Endothelial cell of hepatic sinusoid (primary cell): ENCODE results near the gene CACNA1H.
"Not testable (repeated sequence)": the region's sequence is repeated elsewhere in the genome, so short reads cannot be mapped to it uniquely, and the experiment has no call there.

Experiments used
- in situ Hi-C: cut with HindIII; loops from 2 replicates; pipeline ENCODE4 v1.10.0; 2017; ENCODE audit warnings: low sequenced_read_pairs

The CACNA1H gene

DNA sequence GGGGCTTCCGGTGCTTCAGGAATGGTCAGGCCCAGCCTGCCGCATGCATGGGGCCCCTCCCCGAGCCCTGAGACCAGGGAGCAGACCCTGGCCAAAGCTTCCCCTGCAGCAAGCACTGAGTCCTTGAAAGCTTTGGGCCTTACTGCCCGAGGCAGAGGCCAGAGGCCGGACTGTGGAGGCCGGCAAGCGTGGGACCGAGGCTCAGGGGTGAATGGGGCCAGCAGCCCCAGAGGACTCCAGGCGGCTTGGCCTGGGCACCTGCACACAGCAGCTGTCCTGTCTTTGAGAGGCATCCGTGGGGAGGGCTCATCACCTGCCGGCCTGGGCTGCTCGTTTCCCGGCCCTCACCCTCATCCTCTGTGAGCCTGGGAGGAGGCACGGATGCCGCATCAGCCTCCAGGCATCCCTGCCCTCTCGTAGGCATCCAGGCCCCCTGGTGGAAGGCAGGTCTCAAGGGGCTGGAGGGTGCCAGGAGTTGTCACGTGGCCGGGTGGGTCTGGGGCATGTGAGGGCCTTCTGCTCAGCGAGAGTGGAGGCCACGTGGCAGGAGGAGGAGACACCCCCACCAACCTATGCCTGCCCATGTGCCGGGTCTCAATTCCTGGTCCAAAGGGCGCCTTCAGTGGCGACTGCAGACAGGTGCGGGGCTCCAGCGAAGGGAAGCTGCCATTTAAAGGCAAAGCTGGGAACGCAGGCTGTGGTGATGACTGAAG lies 31.4 kb downstream of the CACNA1H start:
- in situ Hi-C loops = no loop called here

DNA sequence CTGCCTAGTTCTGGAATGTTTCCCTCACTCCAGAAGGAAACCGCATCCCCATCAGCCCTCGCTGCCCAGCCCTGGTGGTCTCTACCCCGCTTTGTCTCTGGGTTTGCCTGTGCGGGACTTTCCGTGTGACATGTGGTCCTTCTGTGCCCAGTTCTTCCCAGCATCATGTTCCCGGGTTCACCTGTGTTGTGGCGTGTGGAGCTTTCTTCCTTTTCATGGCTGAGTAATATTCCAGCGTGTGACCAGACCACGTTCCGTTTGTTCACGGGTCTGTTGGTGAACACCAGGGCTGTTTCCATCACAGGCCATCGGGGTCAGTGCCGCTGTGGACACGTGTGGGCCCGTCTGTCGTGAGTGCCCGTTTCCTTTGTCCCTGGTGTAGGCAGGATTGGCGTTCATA lies 32.1 kb downstream of the CACNA1H start:
- in situ Hi-C loops = no loop called here

DNA sequence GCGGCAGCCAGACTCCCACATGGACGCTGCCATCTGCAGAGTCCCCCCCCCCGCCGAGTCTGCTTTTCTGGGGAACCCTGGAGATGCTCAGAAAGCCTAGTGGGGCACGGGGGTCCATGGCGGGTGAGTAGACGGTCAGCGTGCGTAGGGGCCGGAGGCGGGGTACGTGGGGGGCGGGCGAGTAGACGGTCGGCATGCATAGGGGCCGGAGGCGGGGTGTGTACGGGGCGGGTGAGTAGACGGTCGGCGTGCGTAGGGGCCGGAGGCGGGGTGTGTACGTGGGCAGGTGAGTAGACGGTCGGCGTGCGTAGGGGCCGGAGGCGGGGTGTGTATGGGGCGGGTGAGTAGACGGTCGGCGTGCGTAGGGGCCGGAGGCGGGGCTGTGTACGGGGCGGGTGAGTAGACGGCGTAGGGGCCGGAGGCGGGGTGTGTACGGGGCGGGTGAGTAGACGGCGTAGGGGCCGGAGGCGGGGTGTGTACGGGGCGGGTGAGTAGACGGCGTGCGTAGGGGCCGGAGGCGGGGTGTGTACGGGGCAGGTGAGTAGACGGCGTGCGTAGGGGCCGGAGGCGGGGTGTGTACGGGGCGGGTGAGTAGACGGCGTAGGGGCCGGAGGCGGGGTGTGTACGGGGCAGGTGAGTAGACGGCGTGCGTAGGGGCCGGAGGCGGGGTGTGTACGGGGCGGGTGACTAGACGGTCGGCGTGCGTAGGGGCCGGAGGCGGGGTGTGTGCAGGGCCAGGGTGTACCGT lies 32.7 kb downstream of the CACNA1H start:
- in situ Hi-C loops = not testable (repeated sequence)

DNA sequence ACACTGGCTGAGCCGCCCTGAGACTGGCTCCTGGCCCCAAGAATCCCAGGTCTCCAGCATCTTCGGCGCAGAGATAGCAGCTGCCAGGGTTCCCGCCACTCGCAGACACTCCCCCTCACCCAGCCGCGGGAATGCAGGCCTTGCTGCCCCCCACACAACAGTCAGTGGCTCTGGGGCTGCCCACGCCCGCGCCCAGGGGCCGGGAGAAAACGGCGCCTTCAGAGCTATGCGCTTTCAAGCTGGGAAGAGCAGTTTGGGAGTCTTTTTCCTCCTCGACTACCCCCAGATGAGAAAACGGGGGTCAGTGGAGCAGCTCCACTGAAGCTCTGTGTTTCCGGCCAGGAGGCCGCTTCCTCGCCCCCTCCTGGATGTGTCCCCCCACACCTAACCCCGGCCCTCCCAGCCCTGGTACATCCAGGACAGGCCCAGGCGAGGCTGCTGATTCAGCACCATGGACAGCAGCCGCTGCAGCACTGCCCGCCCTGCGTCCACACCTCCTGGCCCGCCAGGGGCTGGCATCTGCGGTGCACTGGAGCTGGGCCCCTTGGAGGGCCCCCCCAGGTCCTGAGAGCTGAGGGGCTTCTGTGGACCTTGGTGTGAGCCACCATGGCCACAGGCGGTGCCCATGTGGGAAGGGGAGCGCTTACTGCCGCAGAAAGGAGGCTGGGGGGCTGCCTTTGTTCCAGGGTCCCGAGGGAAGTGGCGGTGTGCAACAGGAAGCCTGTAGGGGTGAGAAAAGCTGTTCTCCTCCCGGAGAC lies 35.7 kb downstream of the CACNA1H start:
- in situ Hi-C loops = no loop called here

DNA sequence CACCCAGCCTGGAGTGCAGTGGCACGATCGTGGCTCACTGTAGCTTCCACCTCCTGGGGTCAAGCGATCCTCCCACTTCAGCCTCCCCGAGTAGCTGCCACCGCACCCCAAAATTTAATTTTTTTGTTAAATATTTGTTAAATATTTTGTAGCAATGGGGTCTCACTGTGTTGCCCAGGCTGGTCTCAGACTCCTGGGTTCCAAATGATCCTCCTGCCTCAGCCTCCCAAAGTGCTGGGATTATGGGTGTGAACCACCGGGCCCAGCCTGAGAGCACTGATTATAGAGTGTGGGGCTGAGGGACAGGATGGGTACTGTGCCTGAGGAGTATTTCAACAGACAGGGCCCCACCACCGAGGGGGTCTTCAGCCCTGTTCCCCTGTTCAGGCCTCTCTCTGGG lies 36.5 kb downstream of the CACNA1H start:
- in situ Hi-C loops = no loop called here

DNA sequence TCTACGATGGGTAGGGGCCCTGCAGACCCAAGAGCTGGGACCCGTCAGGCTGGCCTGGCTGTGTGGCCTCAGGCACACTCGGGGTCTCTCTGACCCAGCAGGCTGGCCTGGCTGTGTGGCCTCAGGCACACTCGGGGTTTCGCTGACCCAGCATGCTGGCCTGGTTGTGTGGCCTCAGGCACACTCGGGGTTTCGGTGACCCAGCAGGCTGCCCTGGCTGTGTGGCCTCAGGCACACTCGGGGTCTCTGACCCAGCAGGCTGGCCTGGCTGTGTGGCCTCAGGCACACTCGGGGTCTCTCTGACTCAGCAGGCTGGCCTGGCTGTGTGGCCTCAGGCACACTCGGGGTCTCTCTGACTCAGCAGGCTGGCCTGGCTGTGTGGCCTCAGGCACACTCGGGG lies 37.9 kb downstream of the CACNA1H start:
- in situ Hi-C loops = not testable (repeated sequence)

DNA sequence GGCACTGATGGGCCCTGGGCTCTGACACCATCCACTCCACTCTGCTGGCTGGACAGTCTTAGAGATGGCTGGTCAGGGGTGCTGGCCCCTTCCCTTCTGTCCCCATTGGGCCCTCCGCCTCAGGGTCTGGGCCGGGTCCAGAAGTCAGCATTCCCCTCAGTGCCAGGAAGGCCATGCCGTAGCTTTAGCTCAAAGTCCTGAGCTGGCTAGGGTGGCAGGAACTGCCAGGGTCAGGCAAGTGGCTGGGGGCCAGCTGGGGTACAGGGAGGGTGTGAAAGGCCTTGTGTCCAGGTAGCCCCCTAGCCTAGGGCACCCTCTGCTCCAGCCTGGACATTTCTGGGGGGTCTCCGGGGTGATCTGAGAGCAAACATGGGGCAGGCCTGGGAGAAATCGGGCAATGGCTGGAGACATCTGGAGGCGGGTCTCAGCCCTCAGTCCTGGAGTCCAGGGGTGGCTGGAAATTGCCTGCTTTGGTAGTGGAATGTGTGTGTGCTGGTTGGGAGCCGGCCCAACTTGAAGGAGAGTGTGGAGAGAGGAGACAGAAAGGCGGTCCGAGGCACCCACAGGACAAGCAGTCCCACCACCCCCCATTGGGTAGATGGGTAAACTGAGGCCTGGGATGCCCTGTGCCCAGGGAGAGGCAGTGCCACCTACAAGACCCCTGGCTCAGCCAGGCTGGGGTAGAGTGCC lies 39.6 kb downstream of the CACNA1H start:
- in situ Hi-C loops = no loop called here

DNA sequence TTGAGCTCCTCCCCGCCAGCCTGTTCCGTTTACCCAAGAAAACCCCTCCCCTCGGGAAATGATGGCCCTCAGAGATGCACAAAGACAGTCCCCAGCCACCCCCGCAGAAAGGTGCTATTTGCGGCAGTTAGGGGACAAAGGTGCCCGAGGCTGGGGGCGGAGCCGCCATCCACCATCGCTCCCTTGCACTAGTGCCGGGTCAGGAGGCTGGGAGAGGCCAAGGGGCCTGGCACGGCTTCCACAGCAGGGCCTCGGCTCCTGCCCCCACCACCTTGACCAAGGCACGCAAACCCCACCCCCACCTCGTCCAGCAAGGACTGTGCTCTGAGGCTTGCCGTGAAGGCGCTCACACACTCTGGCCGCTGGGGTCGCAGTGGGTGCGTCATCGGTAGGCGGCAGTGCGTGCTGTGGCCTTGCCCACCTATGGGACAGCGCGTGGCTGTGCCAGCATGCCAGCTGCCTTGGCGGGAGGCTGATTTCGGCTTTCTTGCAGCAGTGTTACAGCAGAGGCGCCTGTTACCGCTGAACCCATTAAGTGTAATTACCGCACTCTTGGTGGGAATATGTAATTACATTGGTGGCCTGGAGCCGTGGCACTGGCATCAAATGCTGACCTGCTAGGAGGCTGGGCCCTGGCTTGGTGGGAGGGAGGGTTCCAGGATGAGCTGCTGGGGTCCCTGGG lies 40.4 kb downstream of the CACNA1H start:
- in situ Hi-C loops = no loop called here

DNA sequence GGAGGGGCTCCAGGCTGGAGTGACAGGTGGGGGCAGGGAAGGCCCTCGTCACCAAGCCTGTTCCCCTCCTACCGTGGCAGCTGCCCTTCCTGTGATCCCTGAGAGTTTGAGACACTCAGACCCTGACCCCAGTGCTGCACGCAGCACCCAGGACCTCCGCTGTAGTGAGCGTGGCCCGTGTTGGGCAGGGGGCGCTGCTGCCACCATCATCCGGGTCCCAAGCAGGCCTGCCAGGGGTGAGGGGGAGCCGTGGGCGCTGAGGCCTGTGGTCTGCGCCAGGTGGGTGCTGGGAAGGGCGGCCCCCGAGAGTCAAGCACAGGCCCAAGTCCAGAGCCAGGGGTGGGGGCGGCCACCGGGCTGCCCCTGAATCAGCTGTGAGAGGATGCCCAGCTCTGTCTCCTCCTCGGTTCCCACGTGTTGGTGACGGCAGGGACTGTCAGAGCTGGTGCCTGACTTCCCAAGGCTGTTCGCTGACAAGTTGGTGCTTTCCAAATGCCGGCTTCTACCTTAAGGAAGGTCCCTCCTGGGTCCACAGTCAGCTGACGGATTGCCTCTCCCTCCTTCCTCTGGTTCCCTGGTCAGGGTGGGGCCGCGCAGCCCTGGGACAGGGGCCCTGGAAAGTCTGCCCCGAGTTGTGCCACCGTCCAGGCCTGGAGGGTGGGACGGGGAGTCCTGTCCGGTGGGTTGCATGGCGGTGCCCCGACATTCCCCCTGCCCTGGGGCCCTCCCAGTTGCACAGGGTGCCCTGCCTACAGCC lies 41.1 kb downstream of the CACNA1H start:
- in situ Hi-C loops = no loop called here

DNA sequence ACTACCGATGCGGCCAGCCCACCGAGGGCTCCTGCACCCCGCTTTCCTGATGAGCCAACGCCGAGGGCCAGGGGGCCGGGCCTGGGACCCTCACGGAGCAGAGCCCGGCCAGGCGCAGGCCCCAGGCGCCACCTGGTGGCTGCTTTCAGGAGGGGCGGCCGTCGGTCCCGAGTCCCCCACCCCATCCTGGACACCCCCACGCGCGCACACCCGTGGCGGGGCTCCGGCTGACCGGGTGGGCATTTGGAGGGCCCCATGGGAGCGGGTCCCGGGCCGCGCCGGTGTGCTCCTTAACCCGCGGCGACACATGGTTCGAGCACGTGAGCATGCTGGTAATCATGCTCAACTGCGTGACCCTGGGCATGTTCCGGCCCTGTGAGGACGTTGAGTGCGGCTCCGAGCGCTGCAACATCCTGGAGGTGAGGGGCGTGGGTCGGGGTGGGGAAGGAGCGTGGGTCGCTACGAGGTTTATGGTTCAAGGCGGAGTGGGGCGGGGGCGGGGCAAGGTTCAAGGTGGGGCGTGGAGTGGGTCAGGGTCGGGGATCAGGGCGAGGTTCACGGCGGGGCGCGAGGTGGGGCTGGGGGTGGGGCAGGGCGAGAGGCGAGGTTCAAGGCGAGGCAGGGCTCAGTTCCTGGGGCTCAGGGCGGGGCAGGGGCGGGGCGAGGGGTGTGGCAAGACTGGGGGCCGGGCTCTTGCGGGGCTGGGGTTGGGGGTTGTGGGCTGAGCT lies 41.9 kb downstream of the CACNA1H start:
- in situ Hi-C loops = no loop called here

DNA sequence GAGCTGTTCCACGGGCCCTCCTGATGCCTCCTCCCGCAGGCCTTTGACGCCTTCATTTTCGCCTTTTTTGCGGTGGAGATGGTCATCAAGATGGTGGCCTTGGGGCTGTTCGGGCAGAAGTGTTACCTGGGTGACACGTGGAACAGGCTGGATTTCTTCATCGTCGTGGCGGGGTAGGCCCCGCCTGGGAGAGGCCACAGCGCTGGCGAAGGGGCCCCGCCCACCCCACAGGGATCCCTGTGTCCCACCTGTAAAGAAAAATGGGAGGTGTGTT lies 42.4 kb downstream of the CACNA1H start:
- in situ Hi-C loops = no loop called here

DNA sequence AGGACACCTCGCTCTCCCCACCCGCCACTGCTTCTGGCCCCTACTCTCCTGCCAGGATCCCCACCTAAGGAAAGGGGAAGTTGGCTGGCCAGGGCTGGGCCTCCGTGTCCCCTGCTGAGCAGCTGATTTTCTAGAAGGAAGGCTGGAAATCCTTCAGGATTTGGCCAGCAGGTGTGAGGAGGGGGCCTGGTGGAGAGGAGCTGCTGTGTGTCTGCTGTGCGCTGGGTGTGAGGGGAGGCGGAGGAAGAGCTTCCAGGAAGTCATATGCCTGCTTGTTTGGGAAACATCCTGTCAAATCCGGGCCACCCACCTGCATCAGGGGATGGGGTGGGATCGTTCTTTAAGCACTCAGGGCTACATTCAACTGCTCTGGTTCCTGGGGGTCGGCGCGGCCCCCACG lies 43.6 kb downstream of the CACNA1H start:
- in situ Hi-C loops = no loop called here

DNA sequence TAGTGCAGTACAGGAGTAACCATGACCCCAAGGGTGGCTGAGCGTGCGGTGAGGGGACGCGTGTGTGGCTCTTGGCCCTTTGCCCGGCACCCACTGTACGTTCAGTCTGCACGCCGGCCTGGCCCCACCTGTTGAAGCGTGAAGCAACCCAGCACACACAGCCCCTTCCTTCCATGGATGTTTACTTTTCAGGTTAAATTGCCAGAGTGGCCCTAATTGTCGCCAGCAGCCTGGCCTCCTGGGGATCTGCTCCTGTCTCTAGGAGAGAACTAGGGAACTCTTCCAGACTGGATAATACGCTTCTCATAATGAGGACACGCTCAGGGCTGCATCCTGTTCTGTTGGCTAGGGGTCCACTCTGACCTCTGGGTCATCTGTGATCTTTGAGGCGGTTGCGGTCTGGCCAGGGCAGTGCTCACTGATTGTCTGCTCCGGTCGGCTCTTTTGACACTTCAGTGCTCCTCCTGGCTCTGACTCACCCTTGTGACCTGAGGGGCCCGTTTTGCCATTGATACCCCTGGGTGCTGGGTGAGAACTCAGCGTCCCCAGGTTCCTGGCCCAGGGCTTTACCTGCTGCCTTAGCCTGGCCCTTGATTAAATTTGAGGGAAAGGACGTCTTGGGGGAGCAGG lies 44.4 kb downstream of the CACNA1H start:
- in situ Hi-C loops = no loop called here

DNA sequence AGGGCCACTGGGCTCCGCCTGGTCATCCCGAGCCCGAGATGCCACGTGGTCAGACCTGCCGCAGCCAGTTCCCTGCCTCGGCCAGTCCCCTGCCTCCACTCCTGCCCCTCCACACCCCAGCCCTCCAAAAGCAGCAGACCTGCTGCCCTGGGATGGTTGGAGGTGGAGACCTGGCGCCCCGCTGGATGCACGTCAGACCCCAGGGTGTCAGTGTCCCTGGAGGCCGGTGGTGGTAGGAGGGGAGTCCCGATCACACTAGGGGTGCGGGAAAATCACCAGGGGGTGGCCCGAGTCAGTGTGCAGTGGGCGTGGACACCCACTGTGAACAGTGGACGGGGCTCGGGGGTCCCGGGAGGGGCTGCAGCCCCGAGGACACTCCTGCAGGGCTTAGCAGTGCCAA lies 45.3 kb downstream of the CACNA1H start:
- in situ Hi-C loops = no loop called here

DNA sequence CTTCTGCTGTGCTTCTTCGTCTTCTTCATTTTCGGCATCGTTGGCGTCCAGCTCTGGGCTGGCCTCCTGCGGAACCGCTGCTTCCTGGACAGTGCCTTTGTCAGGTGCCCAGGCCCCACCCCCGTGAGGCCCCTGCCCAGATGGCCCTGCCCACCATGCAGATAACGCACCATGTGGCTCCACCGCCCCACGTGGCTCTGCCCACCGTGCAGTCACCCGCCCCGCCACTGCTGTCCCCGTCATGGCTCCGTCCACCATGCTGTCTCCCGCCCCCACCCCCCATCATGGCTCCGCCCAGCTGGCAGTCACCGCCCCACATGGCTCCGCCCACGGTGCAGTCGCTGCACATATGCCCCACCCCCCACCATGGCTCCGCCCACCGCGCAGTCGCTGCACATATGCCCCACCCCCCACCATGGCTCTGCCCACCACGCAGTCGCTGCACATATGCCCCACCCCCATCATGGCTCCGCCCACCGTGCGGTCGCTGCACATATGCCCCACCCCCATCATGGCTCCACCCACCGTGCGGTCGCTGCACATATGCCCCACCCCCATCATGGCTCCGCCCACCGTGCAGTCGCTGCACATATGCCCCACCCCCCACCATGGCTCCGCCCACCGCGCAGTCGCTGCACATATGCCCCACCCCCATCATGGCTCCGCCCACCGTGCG lies 45.9 kb downstream of the CACNA1H start:
- in situ Hi-C loops = not testable (repeated sequence)

DNA sequence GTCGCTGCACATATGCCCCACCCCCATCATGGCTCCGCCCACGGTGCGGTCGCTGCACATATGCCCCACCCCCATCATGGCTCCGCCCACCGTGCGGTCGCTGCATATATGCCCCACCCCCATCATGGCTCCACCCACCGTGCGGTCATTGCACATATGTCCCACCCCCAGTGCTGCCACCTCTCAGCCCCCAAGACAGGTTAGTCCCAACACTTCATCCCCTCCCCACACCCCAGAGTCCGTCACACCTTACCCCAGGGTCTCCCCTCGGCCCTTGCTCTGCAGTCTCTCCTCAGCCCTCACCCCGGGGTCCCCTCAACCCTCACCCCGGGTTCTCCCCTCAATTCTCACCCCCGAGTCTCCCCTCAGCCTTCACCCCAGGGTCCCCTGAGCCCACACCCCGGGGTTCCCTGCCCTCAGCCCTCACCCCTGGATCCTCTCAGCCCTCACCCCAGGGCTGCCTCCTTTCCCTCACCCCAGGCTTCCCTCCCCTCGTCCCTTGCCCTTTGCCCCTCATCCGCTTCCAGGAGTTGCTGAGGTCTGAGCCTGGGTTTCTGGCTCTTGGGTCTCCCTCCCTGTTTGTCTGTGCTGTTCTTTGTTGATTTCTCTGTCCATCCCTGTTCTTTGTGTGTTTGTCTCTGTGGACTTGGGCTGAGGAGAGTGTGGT lies 46.6 kb downstream of the CACNA1H start:
- in situ Hi-C loops = no loop called here

DNA sequence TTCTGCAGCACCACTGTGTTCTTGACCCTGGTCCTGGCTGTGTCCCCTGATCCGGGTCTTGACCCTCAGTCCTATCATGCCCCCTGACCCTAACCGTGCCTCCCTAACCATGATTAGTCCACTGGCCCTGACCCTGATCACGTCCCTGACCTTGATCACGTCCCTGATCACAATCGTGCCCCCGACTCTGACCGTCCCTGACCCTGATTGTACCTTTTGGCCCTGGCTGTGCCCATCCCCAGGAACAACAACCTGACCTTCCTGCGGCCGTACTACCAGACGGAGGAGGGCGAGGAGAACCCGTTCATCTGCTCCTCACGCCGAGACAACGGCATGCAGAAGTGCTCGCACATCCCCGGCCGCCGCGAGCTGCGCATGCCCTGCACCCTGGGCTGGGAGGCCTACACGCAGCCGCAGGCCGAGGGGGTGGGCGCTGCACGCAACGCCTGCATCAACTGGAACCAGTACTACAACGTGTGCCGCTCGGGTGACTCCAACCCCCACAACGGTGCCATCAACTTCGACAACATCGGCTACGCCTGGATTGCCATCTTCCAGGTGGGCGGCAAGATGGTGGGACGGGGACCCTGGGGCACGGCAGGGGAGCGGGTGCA lies 47.2 kb downstream of the CACNA1H start:
- in situ Hi-C loops = no loop called here

DNA sequence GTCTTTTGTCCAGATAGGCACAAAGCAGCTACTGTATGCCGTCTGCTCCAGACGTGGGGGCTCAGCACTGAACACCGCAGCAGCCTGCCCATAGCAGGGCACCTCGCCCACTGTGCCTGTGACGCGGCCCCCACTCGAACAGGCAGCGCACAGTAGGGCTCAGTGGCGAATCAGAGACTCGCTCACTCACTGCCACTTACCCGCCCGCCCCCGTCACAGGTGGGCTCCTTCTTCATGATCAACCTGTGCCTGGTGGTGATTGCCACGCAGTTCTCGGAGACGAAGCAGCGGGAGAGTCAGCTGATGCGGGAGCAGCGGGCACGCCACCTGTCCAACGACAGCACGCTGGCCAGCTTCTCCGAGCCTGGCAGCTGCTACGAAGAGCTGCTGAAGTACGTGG lies 48.5 kb downstream of the CACNA1H start:
- in situ Hi-C loops = no loop called here
